ENCODE data around the gene TIGD2.

DNA sequence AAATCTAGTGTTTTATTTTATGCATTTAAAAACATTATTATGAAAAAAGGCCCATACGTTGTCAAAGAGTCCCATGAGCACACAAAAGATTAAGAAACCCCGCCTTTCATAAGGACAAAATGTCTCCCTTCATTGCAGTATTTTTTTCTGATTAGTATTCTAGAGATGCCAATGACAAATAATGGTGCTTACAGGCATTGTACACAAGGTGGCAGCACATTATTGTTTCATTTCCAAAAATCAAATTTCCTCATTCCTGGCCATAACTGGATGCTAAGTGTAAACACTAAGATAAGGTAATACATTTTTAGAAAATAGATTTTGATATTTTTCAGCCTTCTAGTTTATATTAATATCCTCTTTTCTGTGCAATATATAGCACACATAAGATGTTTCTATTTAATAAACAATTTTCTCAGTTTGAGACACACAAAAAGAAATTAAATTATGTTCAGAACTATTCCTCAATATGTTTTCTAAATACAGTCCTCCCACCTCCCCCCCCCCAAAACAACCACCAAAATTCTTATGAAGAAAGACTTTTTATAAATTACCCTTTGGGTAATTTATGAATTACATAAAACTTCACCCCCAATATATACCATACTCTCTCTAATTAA lies 47.7 kb downstream of the TIGD2 start:
- TF ChIP-seq, protein P1, sequence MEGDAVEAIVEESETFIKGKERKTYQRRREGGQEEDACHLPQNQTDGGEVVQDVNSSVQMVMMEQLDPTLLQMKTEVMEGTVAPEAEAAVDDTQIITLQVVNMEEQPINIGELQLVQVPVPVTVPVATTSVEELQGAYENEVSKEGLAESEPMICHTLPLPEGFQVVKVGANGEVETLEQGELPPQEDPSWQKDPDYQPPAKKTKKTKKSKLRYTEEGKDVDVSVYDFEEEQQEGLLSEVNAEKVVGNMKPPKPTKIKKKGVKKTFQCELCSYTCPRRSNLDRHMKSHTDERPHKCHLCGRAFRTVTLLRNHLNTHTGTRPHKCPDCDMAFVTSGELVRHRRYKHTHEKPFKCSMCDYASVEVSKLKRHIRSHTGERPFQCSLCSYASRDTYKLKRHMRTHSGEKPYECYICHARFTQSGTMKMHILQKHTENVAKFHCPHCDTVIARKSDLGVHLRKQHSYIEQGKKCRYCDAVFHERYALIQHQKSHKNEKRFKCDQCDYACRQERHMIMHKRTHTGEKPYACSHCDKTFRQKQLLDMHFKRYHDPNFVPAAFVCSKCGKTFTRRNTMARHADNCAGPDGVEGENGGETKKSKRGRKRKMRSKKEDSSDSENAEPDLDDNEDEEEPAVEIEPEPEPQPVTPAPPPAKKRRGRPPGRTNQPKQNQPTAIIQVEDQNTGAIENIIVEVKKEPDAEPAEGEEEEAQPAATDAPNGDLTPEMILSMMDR (IDR thresholded peaks at IDR 0.05), result peak; percentile 68; the same call in 1 of the 2 replicates
- no peak for TF ChIP-seq POLR2AphosphoS5 (IDR thresholded peaks at IDR 0.05; ENCODE audit: low read depth, low read length)
- TF ChIP-seq SIN3A (IDR thresholded peaks at IDR 0.05; ENCODE audit: borderline replicate concordance, insufficient read depth, low read depth, low read length), result no peak
